Raji (cell line): ENCODE results near the gene COL6A1.

Experiments
- POLR2A ChIP-seq: IDR thresholded peaks from 2 replicates; pipeline ENCODE4 v1.6.1; 2011; ENCODE audit warnings: low read depth, low read length, control low read depth; ENCODE audit not compliant: insufficient read depth

Gene COL6A1

DNA sequence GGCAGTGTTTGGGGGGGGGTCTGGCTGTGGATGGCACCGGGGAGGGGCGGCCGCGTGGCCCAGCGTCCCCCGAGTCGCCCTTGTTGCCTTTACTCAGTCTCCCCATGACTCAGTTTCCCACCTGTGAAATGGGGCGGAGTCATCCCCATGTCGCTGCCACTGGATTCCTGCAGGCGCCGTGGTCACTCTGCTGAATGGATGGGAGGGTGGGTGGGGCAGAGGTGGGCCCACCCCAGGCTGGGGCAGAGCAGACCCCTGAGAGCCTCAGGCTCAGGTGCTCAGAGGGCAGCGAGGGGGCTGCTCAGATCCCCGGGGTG is 2.0 kb downstream of the COL6A1 start:
- TF ChIP-seq POLR2A = no peak

- no peak for TF ChIP-seq POLR2A
These were observed 2.5 kb downstream of the COL6A1 start for GRCh38 chr21:45983981-45984551.

GRCh38 chr21:45984584-45985095 is 3.1 kb downstream of the COL6A1 start:
- TF ChIP-seq POLR2A = no peak

- no peak for TF ChIP-seq POLR2A
These were observed 4.1 kb downstream of the COL6A1 start for GRCh38 chr21:45985471-45986315.

DNA sequence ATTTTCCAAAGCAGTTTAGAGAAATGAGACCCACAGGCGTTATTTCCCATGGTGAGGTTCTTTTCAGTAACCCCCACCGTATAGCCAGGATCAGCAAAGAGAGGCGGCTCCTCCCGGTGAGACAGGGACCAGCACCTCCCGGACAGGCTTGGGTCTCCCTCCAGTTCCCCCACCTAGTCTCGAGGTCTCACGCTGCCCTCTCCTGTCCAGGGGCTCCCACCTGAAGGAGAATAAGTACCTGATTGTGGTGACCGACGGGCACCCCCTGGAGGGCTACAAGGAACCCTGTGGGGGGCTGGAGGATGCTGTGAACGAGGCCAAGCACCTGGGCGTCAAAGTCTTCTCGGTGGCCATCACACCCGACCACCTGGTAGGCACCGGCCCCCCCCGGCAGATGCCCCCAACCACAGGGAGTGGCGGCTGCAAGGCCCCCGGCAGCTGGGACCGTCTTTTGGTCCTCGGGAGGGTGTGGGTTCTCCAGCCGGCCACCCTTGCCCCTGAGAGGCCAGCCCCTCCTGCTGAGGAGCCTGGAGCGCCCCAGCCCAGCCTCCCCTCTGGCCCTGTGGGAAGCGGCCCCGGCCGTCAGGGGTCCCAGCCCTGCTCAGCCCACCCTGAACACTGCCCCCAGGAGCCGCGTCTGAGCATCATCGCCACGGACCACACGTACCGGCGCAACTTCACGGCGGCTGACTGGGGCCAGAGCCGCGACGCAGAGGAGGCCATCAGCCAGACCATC is 4.9 kb downstream of the COL6A1 start:
- no peak for TF ChIP-seq POLR2A

GRCh38 chr21:45987121-45987711 is 5.6 kb downstream of the COL6A1 start:
- TF ChIP-seq POLR2A = no peak

DNA sequence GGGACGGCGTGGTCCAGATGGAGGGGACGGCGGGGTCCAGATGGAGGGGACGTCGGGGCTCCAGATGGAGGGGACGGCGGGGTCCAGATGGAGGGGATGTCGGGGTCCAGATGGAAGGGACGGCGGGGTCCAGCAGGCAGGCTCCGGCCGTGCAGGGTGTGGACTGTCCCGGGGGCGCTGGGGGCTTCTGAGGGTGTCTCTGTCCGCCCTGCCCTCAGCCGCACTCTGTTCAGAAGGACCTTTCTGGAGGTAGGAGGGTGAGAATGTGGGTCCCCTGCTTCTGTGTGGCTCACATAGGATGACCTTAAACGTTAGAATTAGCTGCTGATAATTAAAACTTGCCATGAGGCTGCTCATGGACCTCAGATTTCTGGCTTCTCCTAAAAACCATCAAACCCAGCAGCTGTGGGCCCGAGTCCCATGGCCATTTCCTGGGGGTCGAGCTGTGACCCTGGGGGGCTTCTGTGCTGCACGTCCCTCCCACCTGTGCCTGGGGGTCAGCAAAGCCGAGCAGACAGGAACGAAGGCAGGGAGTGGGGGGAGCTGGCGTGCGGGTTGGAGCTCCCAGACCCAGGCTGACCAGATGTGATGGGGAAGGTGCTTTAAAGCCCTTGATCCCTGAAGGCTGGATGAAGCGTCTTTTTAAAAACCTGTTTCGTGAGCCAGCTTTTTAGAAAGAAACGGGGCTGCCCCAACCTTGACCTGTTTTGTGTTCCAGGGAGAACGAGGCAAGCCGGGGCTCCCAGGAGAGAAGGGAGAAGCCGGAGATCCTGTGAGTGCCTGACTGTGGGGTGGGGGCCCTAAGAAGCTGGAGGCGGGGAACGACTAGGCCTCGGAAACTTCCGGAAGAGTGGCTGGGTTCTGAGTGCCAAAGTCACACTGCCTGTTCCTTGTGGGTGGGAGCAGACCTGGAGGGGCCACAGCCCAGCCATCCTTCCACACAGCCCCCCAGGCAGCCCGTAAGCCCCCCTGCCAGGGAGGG is 7.1 kb downstream of the COL6A1 start:
- TF ChIP-seq POLR2A = no peak

DNA sequence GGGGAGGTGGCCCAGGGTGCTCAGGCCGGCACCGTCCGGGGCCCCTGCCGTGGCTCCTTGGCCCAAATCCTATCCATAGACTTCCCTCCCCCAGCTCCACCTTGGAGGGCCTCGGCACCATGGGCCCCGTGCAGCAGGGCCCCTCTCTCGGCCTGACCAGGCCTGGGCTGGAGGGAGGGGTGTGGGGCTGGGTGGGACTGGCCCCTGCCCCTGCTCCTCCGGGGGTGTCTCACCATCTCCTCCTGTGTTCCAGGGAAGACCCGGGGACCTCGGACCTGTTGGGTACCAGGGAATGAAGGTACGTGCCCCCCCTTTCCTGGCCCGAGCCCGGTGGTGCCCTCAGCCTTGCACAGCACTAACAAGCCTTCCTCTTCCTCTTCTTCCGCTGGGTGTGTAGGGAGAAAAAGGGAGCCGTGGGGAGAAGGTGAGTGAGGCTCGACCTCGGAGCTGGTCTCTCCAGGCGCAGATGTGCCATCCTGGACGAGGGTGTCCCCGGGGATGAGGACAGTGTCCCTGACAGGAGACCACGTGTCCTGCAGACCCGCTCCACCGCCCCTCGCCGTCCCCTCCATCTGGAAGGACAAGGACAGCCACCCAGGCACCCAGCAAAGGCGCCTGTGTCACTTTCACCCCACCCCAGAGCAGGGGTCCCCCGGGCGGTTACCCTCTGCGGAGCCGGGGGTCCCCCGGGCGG is 7.9 kb downstream of the COL6A1 start:
- no peak for TF ChIP-seq POLR2A

DNA sequence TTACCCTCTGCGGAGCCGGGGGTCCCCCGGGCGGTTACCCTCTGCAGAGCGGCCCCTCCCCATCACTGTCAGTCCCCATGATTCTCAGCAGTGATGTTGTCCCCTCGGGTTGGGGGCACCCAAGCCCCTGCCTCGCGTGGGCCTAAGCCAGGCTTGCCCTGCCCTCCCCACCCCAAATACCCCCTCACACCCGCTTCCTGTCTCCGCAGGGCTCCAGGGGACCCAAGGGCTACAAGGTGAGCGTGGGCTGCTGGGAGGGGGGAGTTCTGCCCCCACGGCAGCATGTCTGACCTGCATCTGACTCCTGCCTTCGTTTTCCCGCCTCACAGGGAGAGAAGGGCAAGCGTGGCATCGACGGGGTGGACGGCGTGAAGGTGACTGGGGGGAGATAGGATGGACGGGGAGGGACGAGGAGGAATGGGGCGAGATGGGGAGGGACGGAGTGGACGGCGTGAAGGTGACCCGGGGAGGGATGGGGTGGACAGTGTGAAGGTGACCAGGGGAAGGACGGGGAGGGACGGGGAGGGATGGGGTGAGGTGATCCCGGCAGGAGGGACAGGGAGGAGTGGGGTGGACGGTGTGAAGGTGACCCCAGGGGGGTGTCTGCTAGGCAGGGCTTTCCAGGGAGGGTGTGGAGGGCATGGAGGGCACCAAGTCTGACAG is 8.6 kb downstream of the COL6A1 start:
- no peak for TF ChIP-seq POLR2A

- no peak for TF ChIP-seq POLR2A
These were observed 9.4 kb downstream of the COL6A1 start for GRCh38 chr21:45990741-45991605.

GRCh38 chr21:45991606-45992300 is 10.2 kb downstream of the COL6A1 start:
- TF ChIP-seq POLR2A = no peak

DNA sequence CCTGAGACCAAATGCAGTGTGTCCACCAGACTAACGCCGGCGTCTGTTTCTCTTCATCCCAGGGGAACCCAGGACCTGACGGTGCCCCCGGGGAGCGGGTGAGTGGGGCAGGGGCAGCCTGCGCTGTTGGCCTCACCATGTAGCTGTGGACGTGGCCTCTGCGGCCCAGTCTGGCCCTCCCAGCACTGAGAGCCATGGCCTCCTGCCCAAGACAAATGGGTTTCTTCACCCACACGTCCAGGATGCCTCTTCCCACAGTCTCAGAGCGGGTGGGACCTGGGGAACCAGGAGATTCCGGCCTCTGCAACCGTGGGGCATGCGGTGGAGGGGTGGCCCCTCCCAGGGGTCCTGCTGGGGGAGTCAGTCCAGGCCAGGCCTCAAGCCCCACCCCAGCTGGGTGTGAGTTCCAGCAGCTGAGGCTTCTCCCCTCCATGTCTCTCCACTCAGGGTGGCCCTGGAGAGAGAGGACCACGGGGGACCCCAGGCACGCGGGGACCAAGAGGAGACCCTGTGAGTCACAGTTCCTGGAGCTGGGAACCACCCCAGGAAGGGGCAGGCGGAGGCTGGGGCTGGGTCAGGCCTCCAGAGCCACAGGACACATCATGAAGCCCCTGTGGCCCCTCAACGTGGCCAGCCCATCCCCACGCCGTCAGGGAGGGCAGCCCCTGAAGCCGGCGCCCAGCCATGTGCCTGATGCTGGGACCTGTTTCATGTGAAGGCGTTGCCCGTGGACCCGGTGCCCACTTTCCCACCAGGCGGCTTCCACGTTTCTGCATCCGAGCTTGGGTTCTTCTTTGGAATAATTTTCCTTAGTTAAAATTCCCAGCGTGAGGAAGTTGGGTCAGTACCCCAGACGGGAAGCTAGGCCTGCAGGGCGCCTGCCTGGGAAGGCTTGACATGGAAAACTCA is 11.0 kb downstream of the COL6A1 start:
- no peak for TF ChIP-seq POLR2A
